ENCODE data around the gene IER2.
"Not testable (repeated sequence)": the region's sequence is repeated elsewhere in the genome, so short reads cannot be mapped to it uniquely, and the experiment has no call there.

The IER2 gene

GRCh38 chr19:13165162-13165997 is 15.2 kb downstream of the IER2 start:
- no peak for DNase-seq

- not testable (repeated sequence) for DNase-seq
Measured at GRCh38 chr19:13166151-13166550, 15.9 kb downstream of the IER2 start.

- DNase-seq, result no peak
Measured at GRCh38 chr19:13169769-13170168, 19.6 kb downstream of the IER2 start.

- no peak for DNase-seq
Measured at GRCh38 chr19:13171146-13171545, 20.9 kb downstream of the IER2 start.

- no peak for DNase-seq
Measured at GRCh38 chr19:13172346-13173138, 22.3 kb downstream of the IER2 start.

GRCh38 chr19:13173139-13173737 is 23.0 kb downstream of the IER2 start:
- DNase-seq, result no peak

GRCh38 chr19:13176345-13176744 is 26.1 kb downstream of the IER2 start:
- DNase-seq, result no peak

GRCh38 chr19:13177584-13177983 is 27.4 kb downstream of the IER2 start:
- not testable (repeated sequence) for DNase-seq

- not testable (repeated sequence) for DNase-seq
Measured at GRCh38 chr19:13178291-13178690, 28.1 kb downstream of the IER2 start.

- peak; percentile 36 for DNase-seq
Measured at GRCh38 chr19:13181747-13182388, 31.7 kb downstream of the IER2 start.

GRCh38 chr19:13184926-13185325 is 34.7 kb downstream of the IER2 start:
- not testable (repeated sequence) for DNase-seq

GRCh38 chr19:13185763-13186657 is 35.8 kb downstream of the IER2 start:
- not testable (repeated sequence) for DNase-seq

GRCh38 chr19:13186688-13187087 is 36.5 kb downstream of the IER2 start:
- DNase-seq, result not testable (repeated sequence)

GRCh38 chr19:13187419-13187818 is 37.2 kb downstream of the IER2 start:
- no peak for DNase-seq

- DNase-seq, result no peak
Measured at GRCh38 chr19:13189600-13189999, 39.4 kb downstream of the IER2 start.

GRCh38 chr19:13190781-13191540 is 40.8 kb downstream of the IER2 start:
- no peak for DNase-seq

GRCh38 chr19:13195678-13196077 is 45.5 kb downstream of the IER2 start:
- DNase-seq, result no peak

- DNase-seq, result no peak
Measured at GRCh38 chr19:13198634-13199033, 48.4 kb downstream of the IER2 start.

GRCh38 chr19:13202112-13202511 is 51.9 kb downstream of the IER2 start:
- not testable (repeated sequence) for DNase-seq

All from activated gamma-delta T cell (primary cell).